Measurements from ENCODE around the gene BCL2. TPM values are rescaled to one million over a fixed set of nuclear protein-coding genes. Genes with fewer than 3 reads are reported as not detected.
A peak's percentile ranks its signal among the peaks of the same experiment; 100 is the strongest.

The BCL2 gene
- total RNA-seq, 2 donors from 2014 or later: 98.3 to 133 TPM

GRCh38 chr18:63177919-63178821, 141.4 kb downstream of the BCL2 start:
- no peaks in the 10 kb centered on the region for H3K9me3 Mint-ChIP-seq
- H3K27ac Mint-ChIP-seq: peak overlapping the region; percentile 69
- peaks cover 12 to 26% of the 10 kb centered on the region in 2 donors for H3K36me3 Mint-ChIP-seq (ENCODE audit: insufficient read depth in 2 of 2)
- no peaks in the 10 kb centered on the region for H3K27me3 Mint-ChIP-seq (ENCODE audit: low read depth)
- H3K4me1 Mint-ChIP-seq (ENCODE audit: low read depth): peaks cover 97% of the 10 kb centered on the region
- DNase-seq (no peak), ATAC-seq (replicated peaks in 1 of 2) (no peak)
- no peak overlapping the region for H3K4me3 Mint-ChIP-seq

- no peak for ATAC-seq (replicated peaks in 1 of 2)
- H3K4me3 Mint-ChIP-seq: no peak overlapping the region
Observed at GRCh38 chr18:63177259-63177658, 142.3 kb downstream of the BCL2 start.

GRCh38 chr18:63175264-63175663, 144.3 kb downstream of the BCL2 start:
- Mint-ChIP-seq H3K27ac (peak overlapping the region; percentile 62), H3K27me3 (ENCODE audit: low read depth) (no peaks in the 10 kb centered on the region), H3K4me3 (no peak overlapping the region), H3K4me1 (ENCODE audit: low read depth) (peaks cover 93% of the 10 kb centered on the region), H3K9me3 (no peaks in the 10 kb centered on the region), H3K36me3 (ENCODE audit: insufficient read depth in 2 of 2) (peaks cover 13 to 37% of the 10 kb centered on the region in 2 donors)
- no peak for DNase-seq
- ATAC-seq (replicated peaks in 1 of 2): peak in 1 of 2 donors; percentile 49

More at GRCh38 chr18:63177259-63177658, 142.3 kb downstream of the BCL2 start:
- Mint-ChIP-seq H3K27me3 (ENCODE audit: low read depth) (no peaks in the 10 kb centered on the region), H3K4me1 (ENCODE audit: low read depth) (peaks cover 96% of the 10 kb centered on the region), H3K9me3 (no peaks in the 10 kb centered on the region), H3K36me3 (ENCODE audit: insufficient read depth in 2 of 2) (peaks cover 12 to 31% of the 10 kb centered on the region in 2 donors), H3K27ac (no peak overlapping the region)
- no peak for DNase-seq

- ATAC-seq (replicated peaks in 1 of 2) (peak in 1 of 2 donors; percentile 27), DNase-seq (no peak)
- Mint-ChIP-seq H3K4me3 (no peak overlapping the region), H3K27me3 (ENCODE audit: low read depth) (no peaks in the 10 kb centered on the region), H3K27ac (no peak overlapping the region), H3K9me3 (no peaks in the 10 kb centered on the region), H3K4me1 (ENCODE audit: low read depth) (peaks cover 89% of the 10 kb centered on the region), H3K36me3 (ENCODE audit: insufficient read depth in 2 of 2) (peaks cover 9 to 33% of the 10 kb centered on the region in 2 donors)
Observed at GRCh38 chr18:63173983-63174382, 145.6 kb downstream of the BCL2 start.

GRCh38 chr18:63169853-63170252, 149.7 kb downstream of the BCL2 start:
- H3K4me1 Mint-ChIP-seq (ENCODE audit: low read depth): peaks cover 60% of the 10 kb centered on the region
- no peak for DNase-seq
- H3K4me3 Mint-ChIP-seq: no peak overlapping the region
- no peaks in the 10 kb centered on the region for H3K9me3 Mint-ChIP-seq
- peak in 1 of 2 donors; percentile 50 for ATAC-seq (replicated peaks in 1 of 2)
- H3K36me3 Mint-ChIP-seq (ENCODE audit: insufficient read depth in 2 of 2): peaks cover 4 to 28% of the 10 kb centered on the region in 2 donors
- H3K27me3 Mint-ChIP-seq (ENCODE audit: low read depth): no peaks in the 10 kb centered on the region
- H3K27ac Mint-ChIP-seq: no peak overlapping the region

- no peak for DNase-seq
- Mint-ChIP-seq H3K4me3 (no peak overlapping the region), H3K36me3 (ENCODE audit: insufficient read depth in 2 of 2) (peaks cover 3 to 33% of the 10 kb centered on the region in 2 donors), H3K27me3 (ENCODE audit: low read depth) (no peaks in the 10 kb centered on the region), H3K27ac (no peak overlapping the region), H3K4me1 (ENCODE audit: low read depth) (peaks cover 60% of the 10 kb centered on the region), H3K9me3 (no peaks in the 10 kb centered on the region)
- ATAC-seq (replicated peaks in 1 of 2): no peak
Observed at GRCh38 chr18:63168287-63168686, 151.3 kb downstream of the BCL2 start.

- ATAC-seq (replicated peaks in 1 of 2): no peak
- H3K9me3 Mint-ChIP-seq: no peaks in the 10 kb centered on the region
- H3K4me3 Mint-ChIP-seq: no peak overlapping the region
- peak overlapping the region; percentile 13 for H3K27ac Mint-ChIP-seq
- H3K4me1 Mint-ChIP-seq (ENCODE audit: low read depth): peaks cover 61% of the 10 kb centered on the region
- peaks cover 2 to 27% of the 10 kb centered on the region in 2 donors for H3K36me3 Mint-ChIP-seq (ENCODE audit: insufficient read depth in 2 of 2)
- no peak for DNase-seq
- H3K27me3 Mint-ChIP-seq (ENCODE audit: low read depth): no peaks in the 10 kb centered on the region
Observed at GRCh38 chr18:63166142-63166541, 153.4 kb downstream of the BCL2 start.

- Mint-ChIP-seq H3K27ac (peak overlapping the region; percentile 98), H3K27me3 (ENCODE audit: low read depth) (no peaks in the 10 kb centered on the region), H3K4me1 (ENCODE audit: low read depth) (peaks cover 68% of the 10 kb centered on the region), H3K4me3 (peak overlapping the region in 1 of 2 donors; percentile 70), H3K36me3 (ENCODE audit: insufficient read depth in 2 of 2) (peaks cover 4 to 28% of the 10 kb centered on the region in 2 donors), H3K9me3 (no peaks in the 10 kb centered on the region)
- DNase-seq (no peak), ATAC-seq (replicated peaks in 1 of 2) (no peak)
Observed at GRCh38 chr18:63164396-63164795, 155.2 kb downstream of the BCL2 start.

- Mint-ChIP-seq H3K36me3 (ENCODE audit: insufficient read depth in 2 of 2) (peaks cover 4 to 27% of the 10 kb centered on the region in 2 donors), H3K9me3 (no peaks in the 10 kb centered on the region), H3K4me1 (ENCODE audit: low read depth) (peaks cover 82% of the 10 kb centered on the region), H3K27me3 (ENCODE audit: low read depth) (no peaks in the 10 kb centered on the region), H3K4me3 (peak overlapping the region; percentile 70 to 96), H3K27ac (peak overlapping the region; percentile 98)
- ATAC-seq (replicated peaks in 1 of 2): no peak
- DNase-seq: peak; percentile 35 to 43
Observed at GRCh38 chr18:63162271-63163014, 157.1 kb downstream of the BCL2 start.

GRCh38 chr18:63161761-63162195, 157.8 kb downstream of the BCL2 start:
- Mint-ChIP-seq H3K9me3 (no peaks in the 10 kb centered on the region), H3K27ac (peak overlapping the region; percentile 98), H3K36me3 (ENCODE audit: insufficient read depth in 2 of 2) (peaks cover 4 to 28% of the 10 kb centered on the region in 2 donors), H3K4me1 (ENCODE audit: low read depth) (peaks cover 89% of the 10 kb centered on the region), H3K27me3 (ENCODE audit: low read depth) (no peaks in the 10 kb centered on the region), H3K4me3 (peak overlapping the region; percentile 70 to 96)
- DNase-seq: peak; percentile 84 to 91
- peak; percentile 81 to 85 for ATAC-seq (replicated peaks in 1 of 2)

- Mint-ChIP-seq H3K27ac (peak overlapping the region; percentile 98), H3K36me3 (ENCODE audit: insufficient read depth in 2 of 2) (peaks cover 4 to 27% of the 10 kb centered on the region in 2 donors)
Observed at GRCh38 chr18:63161032-63161760, 158.4 kb downstream of the BCL2 start.

GRCh38 chr18:63160172-63160995, 159.2 kb downstream of the BCL2 start:
- H3K9me3 Mint-ChIP-seq: no peaks in the 10 kb centered on the region
- ATAC-seq (replicated peaks in 1 of 2) (peak; percentile 0 to 1), DNase-seq (peak; percentile 48 to 55)
- H3K36me3 Mint-ChIP-seq (ENCODE audit: insufficient read depth in 2 of 2): peaks cover 4 to 22% of the 10 kb centered on the region in 2 donors
- H3K27ac Mint-ChIP-seq: peak overlapping the region; percentile 98
- peak overlapping the region; percentile 70 to 96 for H3K4me3 Mint-ChIP-seq
- H3K4me1 Mint-ChIP-seq (ENCODE audit: low read depth): peaks cover 96% of the 10 kb centered on the region
- H3K27me3 Mint-ChIP-seq (ENCODE audit: low read depth): no peaks in the 10 kb centered on the region

More at GRCh38 chr18:63161032-63161760, 158.4 kb downstream of the BCL2 start:
- ATAC-seq (replicated peaks in 1 of 2) (peak; percentile 60), DNase-seq (peak; percentile 68 to 70)
- Mint-ChIP-seq H3K4me1 (ENCODE audit: low read depth) (peaks cover 95% of the 10 kb centered on the region), H3K9me3 (no peaks in the 10 kb centered on the region), H3K27me3 (ENCODE audit: low read depth) (no peaks in the 10 kb centered on the region), H3K4me3 (peak overlapping the region; percentile 70 to 96)
